Measurements from ENCODE around the gene GYS1. TPM values are rescaled to one million over a fixed set of nuclear protein-coding genes. Genes with fewer than 3 reads are reported as not detected.

Gene GYS1
- total RNA-seq, 1 experiment from 2014 or later = 38.6 TPM

DNA sequence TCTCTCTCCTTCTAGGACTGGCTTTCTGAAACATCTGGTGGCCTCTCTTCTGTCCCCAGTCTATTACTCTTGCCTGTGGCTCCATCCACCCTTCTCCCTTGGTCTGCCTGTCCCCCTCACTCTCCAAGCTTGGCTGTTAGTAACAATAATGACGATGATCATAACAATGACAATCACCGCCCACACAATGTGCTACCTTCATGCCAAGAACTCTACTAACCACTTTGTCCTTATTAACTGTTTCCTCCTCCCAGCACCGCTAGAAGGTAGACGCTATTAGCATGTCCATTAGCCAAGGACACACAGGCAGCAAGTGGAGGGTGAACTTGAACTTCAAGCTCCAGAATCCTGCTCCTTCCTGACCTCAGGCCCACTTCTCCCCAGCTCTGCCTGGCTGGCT is 2.7 kb downstream of the GYS1 start:
- no TSS peak for BruUV-seq (replicated peaks)
- DNase-seq = no peak
- ATAC-seq = no peak
- ChIA-PET CTCF (no interaction called here), POLR2A (ENCODE audit: unreplicated experiment) (no interaction called here)
- peaks cover 6% of the 10 kb centered on the region; the same call in 1 of the 2 replicates for H3K4me1 ChIP-seq (ENCODE audit: insufficient read depth, low read length)
- no peak overlapping the region for H2AFZ ChIP-seq (ENCODE audit: low read length)
- H3K27ac ChIP-seq (ENCODE audit: low read length) = no peak overlapping the region
- no peaks in the 10 kb centered on the region for H3K27me3 ChIP-seq (ENCODE audit: low read length)
- TF ChIP-seq CTCF (conservative IDR thresholded peaks at IDR 0.05; ENCODE audit: low read depth, low read length) = no peak
- H3K9me3 ChIP-seq (ENCODE audit: low read length) = no peaks in the 10 kb centered on the region
- H3K9ac ChIP-seq (ENCODE audit: low read length) = no peak overlapping the region
- H3K4me2 ChIP-seq (ENCODE audit: low read length) = no peak overlapping the region
- no peaks in the 10 kb centered on the region for H4K20me1 ChIP-seq (ENCODE audit: low read length)
- intact Hi-C loops (cut with micrococcal nuclease) = loop anchor here (10.0 kb wide), 1 partner anchor 84 kb away; the partner anchor contains the start of gene KCNA7
- H3F3A ChIP-seq (ENCODE audit: low read length, unreplicated experiment) = no peaks in the 10 kb centered on the region
- no peaks in the 10 kb centered on the region for H3K9me2 ChIP-seq (replicated peaks; ENCODE audit: low read length)
- H3K36me3 ChIP-seq (ENCODE audit: low read depth, low read length) = no peaks in the 10 kb centered on the region; the same call in 1 of the 2 replicates
- H3K4me3 ChIP-seq (ENCODE audit: low read length) = no peak overlapping the region
- peaks cover 48% of the 10 kb centered on the region for H3K79me2 ChIP-seq (ENCODE audit: low read length)

DNA sequence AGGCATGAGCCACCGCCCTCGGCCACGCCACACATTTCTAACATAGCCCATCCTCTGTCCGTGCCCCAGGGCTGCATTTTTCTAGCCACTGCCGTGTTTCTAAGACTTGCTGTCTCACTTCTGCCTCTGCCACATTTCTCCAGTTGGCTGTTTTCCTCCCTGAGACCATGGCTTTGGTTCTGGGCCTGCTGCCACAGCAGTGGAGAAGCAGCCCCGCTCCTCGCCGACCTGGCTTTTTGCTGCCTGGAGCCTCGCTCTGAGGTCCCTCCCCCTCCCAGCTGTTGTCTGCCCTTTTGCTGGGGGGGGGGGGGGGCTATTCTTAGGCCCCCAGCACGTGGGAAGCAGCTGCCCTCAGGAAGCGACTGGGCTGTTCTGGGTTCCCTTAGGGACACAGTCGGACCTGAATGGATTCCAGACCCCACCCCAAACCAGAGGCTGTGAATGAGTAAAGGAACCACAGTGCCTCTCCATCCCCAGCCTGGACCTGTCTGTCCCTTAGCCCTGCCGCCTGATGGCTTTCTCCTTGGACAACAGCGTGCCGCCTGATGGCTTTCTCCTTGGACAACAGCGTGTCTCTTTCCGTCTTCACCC is 3.3 kb downstream of the GYS1 start:
- Histone ChIP-seq H4K20me1 (ENCODE audit: low read length) (no peaks in the 10 kb centered on the region), H3K36me3 (ENCODE audit: low read depth, low read length) (no peaks in the 10 kb centered on the region; the same call in 1 of the 2 replicates), H3K9me3 (ENCODE audit: low read length) (no peaks in the 10 kb centered on the region), H3K9me2 (replicated peaks; ENCODE audit: low read length) (no peaks in the 10 kb centered on the region), H3K79me2 (ENCODE audit: low read length) (peaks cover 42% of the 10 kb centered on the region), H3F3A (ENCODE audit: low read length, unreplicated experiment) (no peaks in the 10 kb centered on the region), H3K9ac (ENCODE audit: low read length) (no peak overlapping the region), H3K4me1 (ENCODE audit: insufficient read depth, low read length) (peaks cover under 1% of the 10 kb centered on the region; the same call in 1 of the 2 replicates), H3K4me2 (ENCODE audit: low read length) (no peak overlapping the region), H2AFZ (ENCODE audit: low read length) (no peak overlapping the region), H3K27me3 (ENCODE audit: low read length) (no peaks in the 10 kb centered on the region), H3K4me3 (ENCODE audit: low read length) (no peak overlapping the region), H3K27ac (ENCODE audit: low read length) (no peak overlapping the region)
- CTCF ChIA-PET = no interaction called here
- TF ChIP-seq EZH2phosphoT487 (IDR thresholded peaks at IDR 0.05; ENCODE audit: borderline replicate concordance, low read length) = no peak
- no peak for TF ChIP-seq EZH2 (IDR thresholded peaks at IDR 0.05; ENCODE audit: low read length, unreplicated experiment)
- TF ChIP-seq CTCF (conservative IDR thresholded peaks at IDR 0.05; ENCODE audit: low read depth, low read length) = no peak
- intact Hi-C loops (cut with micrococcal nuclease) = loop anchor here (10.0 kb wide), 1 partner anchor 85 kb away; the partner anchor contains the start of gene KCNA7
- DNase-seq (no peak), ATAC-seq (no peak)
- POLR2A ChIA-PET (ENCODE audit: unreplicated experiment) = no interaction called here
- BruUV-seq (replicated peaks) = no TSS peak

GRCh38 chr19:48988860-48989259 is 4.2 kb downstream of the GYS1 start:
- ATAC-seq (no peak), DNase-seq (no peak)
- no peaks in the 10 kb centered on the region for H3K9me3 ChIP-seq (ENCODE audit: low read length)
- POLR2A ChIA-PET (ENCODE audit: unreplicated experiment) = no interaction called here
- H4K20me1 ChIP-seq (ENCODE audit: low read length) = no peaks in the 10 kb centered on the region
- H2AFZ ChIP-seq (ENCODE audit: low read length) = no peak overlapping the region
- no peaks in the 10 kb centered on the region; the same call in 1 of the 2 replicates for H3K36me3 ChIP-seq (ENCODE audit: low read depth, low read length)
- H3K79me2 ChIP-seq (ENCODE audit: low read length) = peaks cover 32% of the 10 kb centered on the region
- no peaks in the 10 kb centered on the region for H3K9me2 ChIP-seq (replicated peaks; ENCODE audit: low read length)
- H3K27me3 ChIP-seq (ENCODE audit: low read length) = no peaks in the 10 kb centered on the region
- H3K4me2 ChIP-seq (ENCODE audit: low read length) = no peak overlapping the region
- no peak overlapping the region for H3K4me3 ChIP-seq (ENCODE audit: low read length)
- no peak overlapping the region for H3K27ac ChIP-seq (ENCODE audit: low read length)
- CTCF ChIA-PET = no interaction called here
- no peak overlapping the region for H3K9ac ChIP-seq (ENCODE audit: low read length)
- no peaks in the 10 kb centered on the region for H3K4me1 ChIP-seq (ENCODE audit: insufficient read depth, low read length)
- BruUV-seq (replicated peaks) = no TSS peak
- H3F3A ChIP-seq (ENCODE audit: low read length, unreplicated experiment) = no peaks in the 10 kb centered on the region
- TF ChIP-seq EZH2 (IDR thresholded peaks at IDR 0.05; ENCODE audit: low read length, unreplicated experiment) (no peak), CTCF (conservative IDR thresholded peaks at IDR 0.05; ENCODE audit: low read depth, low read length) (no peak), EZH2phosphoT487 (IDR thresholded peaks at IDR 0.05; ENCODE audit: borderline replicate concordance, low read length) (no peak)
- intact Hi-C loops (cut with micrococcal nuclease) = no loop called here

All from PC-3 (cell line).